ENCODE results near the gene ATF5. TPM values are rescaled to one million over a fixed set of nuclear protein-coding genes. Genes with fewer than 3 reads are reported as not detected.
A peak's percentile ranks its signal among the peaks of the same experiment; 100 is the strongest.

The ATF5 gene
- total RNA-seq, 1 donor from 2014 or later, result 5.2 TPM

DNA sequence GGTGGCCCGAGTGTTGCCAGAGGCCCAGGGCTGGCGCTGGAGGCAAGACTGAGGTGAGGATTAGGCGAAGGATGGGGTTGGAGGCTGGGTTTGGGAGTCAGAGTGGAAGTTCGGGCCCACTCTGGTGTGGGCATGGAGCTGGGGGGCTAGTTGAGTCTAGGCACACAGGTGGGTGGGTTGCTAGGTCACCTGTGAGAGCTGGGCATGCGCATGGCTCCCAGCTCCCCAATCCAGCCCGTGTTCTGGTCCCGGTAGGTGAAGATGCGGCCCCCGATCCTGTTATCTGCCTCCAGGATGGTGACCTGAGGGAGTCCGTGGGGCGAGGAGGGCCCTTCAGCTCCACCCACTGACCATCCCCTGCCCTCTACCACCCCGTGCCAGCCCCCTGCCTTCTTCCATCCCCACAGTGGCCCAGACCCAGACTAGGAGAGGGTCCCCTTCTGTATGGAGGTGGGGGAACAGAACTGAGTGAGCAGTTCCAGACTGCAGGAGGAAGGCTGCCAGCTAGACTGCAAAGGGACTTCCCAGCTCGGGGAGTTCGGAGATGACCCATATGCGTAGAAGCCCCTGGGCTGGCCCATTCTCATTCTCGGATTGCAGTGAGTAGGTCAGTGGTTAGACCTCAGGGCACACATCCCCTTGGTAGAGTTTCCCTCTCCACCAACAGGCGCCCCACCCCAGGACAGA, 34.0 kb upstream of the ATF5 start:
- DNase-seq (ENCODE audit: low read depth, low spot score), result no peak

DNA sequence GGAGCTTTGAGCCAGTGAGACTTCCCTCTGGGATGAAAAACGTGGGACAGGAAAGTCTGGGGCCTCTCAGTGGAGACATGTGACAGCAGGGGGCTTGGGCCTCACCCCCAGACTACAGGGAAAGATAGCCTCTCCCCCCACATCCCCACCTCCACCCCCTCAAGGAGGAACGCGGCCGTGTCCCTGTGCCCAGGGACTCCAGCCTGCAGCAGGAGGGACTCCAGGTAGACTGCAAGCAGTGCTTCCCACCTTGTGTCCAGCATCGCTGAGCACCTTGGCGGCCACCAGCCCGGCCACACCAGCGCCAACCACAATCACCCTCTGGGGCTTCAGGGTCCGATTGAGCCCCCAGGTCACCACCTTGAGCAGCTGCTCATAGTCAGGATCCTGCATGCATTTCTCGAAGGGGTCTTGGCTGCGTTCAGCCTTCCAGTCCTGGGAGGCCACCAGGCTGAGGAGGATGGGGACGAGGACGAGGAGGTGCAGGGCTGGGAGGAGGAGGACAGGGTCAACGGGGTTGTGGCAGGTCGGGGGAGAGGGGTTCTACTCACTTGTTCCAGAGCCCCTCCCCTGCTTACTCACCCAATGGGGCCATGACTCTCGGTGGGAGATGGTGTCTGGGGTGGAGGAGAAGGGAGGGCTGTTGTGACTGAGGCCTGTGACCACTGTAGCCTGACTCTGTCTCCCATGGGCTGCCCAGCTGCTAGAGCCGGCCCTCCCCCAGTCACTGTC, 33.3 kb upstream of the ATF5 start:
- DNase-seq (ENCODE audit: low read depth, low spot score), result no peak

DNA sequence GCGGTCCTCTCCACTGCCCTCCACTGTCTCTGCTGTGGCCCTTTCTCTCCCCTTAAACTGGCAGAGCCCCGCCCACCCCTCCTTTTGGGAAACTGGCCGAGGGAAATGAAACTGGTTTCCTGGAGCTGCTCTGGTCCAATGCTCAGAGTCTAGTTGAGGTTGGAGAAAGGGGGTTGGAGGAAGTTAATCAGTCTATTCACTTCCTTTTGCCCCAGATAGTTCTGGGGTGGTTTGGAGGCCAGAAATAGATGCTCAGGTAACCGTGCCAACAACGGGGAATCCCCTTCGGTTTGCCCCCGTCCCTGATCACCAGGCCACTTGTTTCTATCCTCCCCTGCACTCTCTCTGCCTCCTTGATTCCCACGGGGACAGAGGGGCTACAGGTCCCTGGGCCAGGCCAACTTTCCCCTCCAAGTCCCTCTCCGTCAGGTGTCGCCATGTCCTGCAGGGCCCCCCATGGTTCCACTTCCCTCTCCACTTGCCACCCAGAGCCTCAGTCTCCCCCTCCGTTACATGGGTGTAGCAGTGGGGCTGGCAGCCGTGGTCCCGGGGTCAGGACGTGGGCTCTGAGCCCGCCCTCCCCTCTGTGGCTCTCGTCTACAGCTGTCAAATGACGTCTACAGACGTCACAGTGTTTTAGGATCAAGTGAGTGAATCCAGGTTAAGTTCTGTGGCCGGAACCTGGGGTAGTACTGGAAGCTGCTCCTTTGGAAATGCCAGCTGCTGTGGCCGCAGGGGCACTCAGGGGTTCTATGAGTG, 32.0 kb upstream of the ATF5 start, which contains the start of gene IL4I1:
Gene IL4I1 (minus strand): TSS at position 25 of the 759 bp plus-strand sequence. CDS start 727 bp downstream, outside the sequence.
- DNase-seq (ENCODE audit: low read depth, low spot score), result peak; percentile 39

DNA sequence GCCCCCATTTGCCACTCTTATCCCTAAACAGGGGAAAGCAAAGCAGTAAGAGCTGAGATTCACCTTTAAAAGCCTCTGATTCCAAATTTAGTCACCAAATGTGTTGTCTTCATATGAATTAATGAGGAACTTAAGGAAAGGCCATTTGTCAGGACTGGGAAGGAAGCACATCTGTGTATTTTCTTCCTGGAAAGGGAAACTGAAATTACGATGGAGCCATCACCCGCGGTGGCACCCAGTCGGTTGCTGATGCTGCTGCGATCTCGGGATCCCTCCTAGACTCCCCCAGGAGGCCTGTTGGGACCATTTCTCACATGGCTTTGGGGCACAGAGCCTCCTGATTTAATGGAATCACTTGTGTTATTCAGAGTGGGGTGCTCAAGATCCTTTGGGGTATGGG, 24.9 kb upstream of the ATF5 start:
- DNase-seq (ENCODE audit: low read depth, low spot score), result no peak

DNA sequence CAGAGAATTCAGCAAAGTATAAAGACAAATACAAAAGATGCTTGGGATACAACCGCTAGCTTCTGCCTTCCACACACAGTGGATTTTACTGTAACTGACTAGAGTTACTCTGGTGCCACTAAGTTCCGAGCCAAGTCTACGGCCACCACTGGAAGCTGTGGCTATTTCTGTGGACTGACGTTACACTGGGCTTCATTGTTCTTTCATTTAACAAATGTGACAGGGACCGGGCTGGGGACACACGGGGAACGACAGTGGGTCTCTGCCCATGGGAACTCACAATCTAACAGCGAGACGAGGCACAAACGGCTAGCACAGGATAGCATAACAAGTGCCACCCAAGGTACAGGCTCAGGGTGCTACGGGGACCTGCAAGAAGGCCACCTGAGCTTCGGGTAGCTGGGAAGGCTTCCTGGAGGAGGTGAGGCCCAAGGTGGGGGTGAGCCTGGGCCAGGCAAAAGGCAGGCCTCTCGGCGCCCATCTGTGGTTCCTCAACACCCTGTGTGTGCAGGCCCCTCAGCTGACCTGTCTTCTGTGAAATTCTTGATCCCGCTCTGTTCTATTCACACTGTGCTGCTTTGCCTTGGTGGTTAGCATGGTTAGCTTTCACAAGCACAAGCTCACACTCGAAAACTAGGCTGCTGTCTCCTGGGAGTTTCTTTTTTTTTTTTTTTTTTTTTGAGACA, 22.0 kb upstream of the ATF5 start:
- DNase-seq (ENCODE audit: low read depth, low spot score), result no peak

DNA sequence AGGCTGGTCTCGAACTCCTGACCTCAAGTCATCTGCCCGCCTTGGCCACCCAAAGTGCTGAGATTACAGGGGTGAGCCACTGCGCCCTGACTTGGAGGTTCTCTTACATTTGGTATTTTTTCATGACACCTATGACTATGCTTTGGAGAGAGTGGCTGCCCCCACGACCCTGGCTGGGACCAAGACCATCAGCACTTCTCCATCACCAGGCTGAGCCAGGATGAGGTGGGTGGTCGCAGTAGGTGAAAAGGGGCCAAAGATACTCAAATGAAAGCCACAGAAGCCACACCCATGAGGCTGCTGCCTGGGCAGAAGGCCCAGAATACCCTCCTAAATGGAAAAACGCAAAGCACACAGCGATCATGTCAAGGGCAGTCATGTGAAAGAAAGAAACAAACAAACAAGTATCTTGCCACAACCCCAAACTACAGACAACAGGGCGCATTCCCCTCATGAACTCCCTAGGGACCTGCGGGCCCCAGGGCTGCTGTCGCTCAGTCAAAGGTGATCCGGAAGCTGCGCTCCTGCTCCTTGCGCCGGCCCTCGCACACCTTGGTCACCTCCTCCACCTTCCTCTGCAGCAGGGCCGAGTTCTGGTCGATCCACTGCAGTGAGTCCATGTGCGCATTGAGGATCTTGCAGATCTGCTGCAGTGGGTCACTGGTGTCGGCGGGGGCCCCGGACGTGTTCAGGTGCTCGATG, 21.1 kb upstream of the ATF5 start:
- DNase-seq (ENCODE audit: low read depth, low spot score), result no peak

DNA sequence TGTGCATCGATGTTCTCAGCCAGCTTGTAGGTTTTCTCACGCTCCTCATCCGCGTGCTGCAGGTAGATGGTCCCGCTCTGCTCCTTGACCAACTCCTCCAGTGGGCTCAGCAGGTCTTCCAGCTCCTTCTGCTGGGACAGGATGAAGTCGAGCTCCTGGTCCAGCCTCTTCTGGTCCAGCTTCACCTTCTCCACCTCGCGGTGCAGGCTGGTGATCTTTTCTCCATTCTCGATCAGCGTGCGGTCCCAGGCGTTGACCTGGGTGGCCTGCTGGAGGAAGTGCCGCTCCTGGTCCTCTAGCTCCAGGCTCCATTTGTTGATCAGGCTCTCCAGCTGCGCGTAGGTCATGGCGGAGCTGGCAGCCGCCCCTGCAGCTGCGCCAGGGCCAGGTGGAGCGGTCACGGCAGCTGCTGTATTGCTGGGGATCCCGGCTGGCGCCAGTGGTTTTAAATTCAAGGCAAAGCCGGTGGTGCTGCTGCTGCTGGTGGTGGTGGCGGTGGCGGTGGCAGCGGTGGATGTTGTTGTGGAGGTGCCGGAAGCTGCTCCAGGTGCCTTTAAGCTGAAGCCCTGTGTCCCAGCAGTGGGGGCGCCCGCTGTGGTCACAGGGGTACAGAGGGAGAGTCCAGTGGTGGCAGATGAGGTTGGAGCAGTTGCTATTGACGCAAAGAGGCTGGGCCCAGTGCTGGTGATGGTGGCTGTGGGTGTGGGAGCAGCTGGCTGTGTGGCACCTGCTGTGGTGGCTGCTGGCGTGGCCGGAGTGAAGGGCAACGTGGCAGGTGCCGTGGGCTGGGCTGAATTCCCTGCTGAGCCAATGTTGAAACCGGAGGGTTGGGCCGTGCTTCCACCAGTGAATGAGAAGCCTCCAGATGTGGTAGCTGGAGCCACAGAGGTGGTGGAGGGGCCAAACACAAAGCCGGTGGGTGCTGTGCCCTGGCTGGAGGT, 20.3 kb upstream of the ATF5 start:
- no peak for DNase-seq (ENCODE audit: low read depth, low spot score)

DNA sequence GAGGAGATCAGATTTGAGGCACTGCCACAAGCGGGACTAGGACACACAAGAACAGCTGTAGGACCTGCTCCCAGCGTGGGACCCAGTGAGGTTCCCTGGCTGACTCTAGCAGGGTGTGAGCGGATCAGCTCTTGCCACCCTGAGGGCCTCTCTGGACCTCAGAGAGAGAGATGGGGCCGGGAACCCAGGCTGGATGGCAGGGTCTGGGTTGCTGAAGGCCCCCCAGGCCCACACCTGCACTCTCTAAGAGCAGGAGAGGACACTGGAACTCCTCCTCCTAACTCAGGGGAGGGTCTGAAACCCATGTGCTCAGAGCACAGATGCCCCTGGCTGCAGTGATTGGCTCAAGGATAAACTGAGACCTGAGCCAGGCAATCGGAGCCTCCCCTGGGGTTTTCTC, 18.8 kb upstream of the ATF5 start:
- DNase-seq (ENCODE audit: low read depth, low spot score), result no peak

DNA sequence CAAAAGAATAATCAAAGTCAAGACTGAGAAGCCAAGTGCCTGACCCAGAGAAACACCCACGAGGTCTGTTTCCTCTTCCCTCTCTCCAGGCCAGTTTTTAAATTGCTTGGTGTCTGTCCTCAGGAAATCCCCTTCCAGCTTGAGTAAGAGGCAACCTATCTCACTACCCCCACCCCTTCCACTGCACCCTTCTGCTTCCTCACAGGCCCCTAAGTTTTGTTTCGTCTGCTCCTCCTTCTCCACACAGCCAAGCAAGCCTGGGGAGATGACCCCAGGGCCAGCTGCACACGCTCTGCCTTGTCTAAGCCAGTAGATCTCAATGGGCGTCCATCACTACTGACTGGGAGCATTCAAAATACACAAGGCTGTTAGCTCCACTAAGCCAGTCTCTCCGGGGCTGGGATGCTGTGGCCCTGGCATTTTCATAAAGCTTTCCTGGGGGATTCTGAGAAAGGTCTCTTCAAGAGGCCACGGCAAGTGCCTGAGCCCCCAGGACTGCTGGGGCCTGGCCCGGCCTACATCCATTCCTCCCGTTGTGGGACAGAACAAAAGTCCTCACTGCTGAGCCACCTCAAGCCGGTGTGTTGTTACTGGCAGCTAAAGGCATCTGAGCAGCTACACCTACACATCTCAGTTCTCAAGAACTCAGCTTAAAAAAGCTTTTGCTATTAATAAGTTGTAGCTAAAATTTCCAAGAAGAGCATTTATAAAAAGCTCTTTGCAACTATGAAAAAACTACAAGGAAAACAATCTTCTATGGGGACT, 17.4 kb upstream of the ATF5 start:
- no peak for DNase-seq (ENCODE audit: low read depth, low spot score)

DNA sequence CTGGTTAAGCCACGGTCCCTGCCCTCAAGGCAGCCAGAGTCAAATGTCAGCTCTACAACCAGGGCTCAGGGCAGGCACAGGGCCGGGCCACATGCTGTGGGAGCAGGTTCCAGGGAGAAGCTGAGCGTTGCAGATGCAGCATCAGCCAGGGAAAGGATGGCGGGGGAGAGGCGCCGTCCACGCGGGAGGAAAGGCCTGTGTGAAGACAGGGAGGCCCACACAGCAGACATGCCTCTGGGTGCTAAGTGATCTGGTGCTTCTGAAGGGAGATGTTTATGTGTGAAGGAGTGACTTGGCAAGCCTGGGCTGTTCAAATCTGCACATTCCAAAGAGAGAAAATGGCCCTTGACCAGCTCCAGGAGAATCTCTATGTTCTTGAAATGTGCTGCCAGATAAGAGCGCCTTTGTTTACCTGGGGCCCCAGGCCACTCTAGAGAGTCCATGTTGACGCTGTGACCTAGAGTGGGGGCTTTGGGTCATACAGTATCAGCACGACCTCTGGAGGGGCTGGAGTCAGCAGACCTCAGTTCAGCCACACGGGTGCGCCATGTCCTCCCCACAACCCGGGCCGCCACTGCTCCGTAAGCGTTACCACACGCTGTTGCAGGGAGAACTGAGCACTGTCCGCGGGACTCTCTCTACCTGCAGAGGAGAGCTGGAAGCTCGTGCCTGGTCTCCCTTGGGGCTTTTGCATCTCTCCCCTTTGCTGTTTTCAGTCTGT, 15.9 kb upstream of the ATF5 start:
- DNase-seq (ENCODE audit: low read depth, low spot score), result no peak

DNA sequence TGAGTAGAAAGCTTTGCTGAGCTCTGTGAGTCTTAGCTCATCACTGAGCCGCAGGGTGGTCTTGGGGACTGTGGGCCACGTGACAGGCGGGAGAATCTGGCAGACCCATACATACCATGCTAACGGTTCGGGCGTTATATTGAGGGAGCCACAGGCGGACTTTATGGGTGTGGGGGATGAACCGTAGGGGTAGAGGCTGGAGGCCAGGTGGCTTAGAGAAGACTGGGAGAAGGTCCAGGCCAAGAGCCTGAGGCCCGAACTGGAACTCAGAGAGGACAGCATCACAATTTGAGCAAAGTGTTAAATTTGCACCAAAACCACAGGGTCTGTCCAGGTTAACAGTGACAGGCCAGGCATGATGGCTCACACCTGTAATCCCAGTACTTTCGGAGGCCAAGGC, 15.3 kb upstream of the ATF5 start:
- DNase-seq (ENCODE audit: low read depth, low spot score), result no peak

DNA sequence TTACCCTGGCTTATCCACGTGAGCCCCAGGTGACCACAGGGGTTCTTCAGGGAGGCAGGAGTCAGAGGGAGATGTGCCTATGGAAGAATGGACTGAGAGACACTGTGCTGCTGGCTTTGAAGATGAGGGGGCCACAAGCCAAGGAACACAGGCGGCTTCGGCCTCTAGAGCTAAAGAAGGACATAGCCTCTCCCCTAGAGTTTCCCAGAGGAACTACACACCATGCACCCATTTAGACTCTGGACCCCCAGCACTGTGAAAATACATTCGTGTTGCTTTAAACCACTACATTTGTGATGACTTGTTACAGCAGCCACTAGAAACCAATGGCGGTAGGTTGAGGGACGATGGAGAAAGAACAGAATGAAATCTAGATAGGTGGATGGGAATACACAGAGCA, 13.7 kb upstream of the ATF5 start:
- DNase-seq (ENCODE audit: low read depth, low spot score), result no peak

DNA sequence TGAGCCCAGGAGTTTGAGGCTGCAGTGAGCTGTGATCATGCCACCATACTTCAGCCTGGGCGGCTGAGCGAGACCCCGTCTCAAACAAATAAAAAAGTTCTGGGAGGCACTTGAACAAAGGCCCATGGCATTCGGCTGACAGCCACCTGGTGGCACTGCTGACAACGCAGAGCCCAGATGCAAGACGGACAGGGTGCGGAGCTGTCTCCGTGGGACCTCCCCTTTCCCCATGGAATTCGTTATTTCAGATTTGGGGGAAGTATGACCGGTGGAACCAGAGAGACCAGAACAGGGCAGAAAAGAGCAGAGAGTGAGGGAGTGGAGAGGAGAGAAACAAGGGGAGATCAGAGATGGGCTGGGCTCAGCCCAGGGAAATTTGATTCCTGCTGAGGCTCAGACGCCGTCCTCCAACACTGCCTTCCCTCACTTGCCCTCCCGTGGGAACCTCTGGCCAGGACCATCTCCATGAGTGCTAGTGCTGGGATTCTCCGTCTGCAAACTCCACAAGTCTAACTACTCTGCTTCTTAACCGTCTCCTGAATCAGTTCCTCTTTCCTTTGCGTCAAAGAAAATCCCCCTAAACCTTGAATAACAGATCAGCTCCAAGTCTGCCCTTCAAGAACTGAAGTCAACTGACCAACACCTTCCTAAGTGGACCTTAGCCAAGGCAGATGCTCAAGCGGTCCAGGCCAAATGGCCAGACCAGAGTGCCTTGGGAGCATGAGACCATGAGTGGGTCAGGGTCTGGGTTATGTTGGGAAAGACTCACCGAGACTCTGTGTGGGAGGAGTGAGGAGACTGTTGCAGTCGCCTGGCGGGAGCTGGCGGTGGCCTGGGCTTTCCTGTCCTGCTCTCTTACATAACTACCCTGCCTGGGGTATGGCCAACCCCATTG, 11.9 kb upstream of the ATF5 start:
- DNase-seq (ENCODE audit: low read depth, low spot score), result no peak

DNA sequence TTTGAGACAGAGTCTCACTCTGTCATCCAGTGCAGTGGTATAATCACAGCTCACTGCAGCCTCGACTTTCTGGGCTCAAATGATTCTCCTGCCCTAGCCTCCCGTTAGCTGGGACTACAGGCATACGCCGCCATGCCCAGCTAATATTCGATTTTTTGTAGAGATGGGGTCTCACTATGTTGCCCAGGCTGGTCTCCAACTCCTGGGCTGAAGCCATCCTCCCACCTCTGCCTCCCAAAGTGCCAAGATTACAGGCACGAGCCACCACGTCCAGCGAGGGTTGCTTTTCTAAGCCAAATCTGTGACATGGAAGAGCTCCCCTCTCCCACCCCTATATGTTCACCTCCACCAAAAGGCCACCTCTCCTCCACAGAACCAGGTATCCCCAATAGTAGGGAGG, 10.9 kb upstream of the ATF5 start:
- DNase-seq (ENCODE audit: low read depth, low spot score), result no peak

DNA sequence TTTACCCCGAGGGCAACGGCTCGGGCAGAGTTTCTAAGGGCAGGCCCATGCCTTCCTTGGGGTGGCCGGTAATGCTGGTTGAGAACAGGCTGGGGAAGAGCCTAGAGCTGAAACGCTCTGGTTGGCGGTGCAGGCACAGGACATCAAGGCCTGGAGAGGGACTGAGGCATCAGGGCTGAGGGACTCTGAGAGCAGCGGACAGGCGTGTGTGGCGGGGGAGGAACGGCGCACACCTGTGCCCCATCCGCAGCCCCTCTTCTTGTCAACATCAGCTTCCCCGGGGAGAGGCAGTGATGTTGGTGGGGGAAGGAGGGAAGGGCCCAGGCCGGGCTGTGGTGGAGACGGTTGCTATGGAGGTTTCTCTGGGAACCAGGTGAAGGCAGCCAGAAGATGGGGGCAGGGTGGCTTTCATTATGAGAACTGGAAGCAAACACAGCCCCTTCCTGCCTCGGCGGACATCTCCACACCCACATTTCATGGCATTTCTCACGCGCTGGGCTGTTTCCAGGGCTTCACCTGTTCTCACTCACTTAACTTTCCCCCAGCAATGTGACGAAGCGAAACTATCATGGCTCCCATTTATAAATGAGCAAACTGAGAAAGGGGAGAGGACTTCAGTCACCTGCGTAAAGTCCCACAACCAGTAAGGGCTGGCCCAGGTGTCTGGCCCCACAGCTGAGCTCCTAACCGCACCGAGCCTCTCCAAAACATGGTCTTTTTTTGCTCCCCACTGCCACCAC, 8.2 kb upstream of the ATF5 start:
- no peak for DNase-seq (ENCODE audit: low read depth, low spot score)

DNA sequence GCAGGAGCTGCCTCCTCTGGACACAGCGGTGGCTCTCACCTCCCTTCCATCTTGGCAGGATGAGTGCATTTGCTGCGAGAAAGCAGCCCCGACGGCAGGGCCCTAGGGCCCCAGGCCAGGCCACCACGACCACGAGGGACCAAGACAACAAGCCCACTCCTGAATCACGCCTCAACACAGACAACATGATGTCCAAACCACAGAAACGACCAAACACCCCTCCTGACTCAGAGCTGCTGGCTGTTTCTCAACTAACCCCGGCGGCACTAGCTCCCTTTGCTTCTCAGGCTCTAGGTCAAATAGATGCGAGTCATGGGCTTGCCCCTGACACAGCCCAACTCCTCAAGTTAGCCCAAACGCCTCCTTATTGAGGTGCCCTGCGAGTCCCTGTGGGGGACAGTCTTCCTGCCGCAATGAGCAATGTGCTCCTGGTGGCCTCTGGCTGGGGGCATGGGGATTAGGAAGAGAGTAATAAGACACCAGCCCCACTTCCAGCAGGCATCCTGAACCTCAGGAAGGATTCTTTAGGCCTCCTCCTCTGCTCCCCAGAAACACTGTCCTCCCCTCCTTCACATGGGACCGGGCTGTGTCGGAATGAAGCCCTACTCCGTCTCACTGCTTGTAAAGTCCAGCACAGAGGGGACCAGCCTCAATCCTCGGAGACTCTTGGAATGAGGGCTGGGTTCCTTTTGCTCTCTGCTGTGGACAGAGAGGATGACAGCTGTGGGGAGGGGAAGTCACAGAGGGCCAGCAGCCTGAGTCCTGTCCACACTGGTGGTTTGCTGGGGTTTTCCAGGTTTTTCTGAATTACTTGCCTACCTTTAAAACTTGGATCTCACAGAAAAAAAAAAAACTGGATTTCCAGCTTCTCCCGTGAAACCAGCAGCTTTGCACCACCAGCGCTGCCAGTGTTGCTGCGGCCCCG, 6.9 kb upstream of the ATF5 start:
- no peak for DNase-seq (ENCODE audit: low read depth, low spot score)
